ENCODE measurements around the gene SELENOP.

DNA sequence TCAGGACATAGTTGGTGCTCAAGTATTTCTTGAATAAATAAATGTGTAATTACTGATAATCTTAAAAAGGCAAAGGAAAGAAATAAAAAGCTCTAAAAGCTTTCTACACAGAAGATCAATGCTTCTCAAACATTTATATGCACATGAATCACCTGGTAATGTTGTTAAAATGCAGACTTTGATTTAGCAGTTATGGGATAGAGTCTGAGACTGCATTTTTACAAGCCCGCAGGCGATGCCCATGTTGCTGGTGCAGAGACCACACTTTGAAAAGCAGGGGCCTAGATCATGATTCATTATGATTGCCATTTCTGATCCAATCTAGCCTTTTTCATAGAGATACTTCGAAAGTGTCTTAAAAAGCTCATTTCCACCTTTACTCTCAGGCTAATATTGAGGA, 58.6 kb downstream of the SELENOP start:
- TF ChIP-seq, protein P1, sequence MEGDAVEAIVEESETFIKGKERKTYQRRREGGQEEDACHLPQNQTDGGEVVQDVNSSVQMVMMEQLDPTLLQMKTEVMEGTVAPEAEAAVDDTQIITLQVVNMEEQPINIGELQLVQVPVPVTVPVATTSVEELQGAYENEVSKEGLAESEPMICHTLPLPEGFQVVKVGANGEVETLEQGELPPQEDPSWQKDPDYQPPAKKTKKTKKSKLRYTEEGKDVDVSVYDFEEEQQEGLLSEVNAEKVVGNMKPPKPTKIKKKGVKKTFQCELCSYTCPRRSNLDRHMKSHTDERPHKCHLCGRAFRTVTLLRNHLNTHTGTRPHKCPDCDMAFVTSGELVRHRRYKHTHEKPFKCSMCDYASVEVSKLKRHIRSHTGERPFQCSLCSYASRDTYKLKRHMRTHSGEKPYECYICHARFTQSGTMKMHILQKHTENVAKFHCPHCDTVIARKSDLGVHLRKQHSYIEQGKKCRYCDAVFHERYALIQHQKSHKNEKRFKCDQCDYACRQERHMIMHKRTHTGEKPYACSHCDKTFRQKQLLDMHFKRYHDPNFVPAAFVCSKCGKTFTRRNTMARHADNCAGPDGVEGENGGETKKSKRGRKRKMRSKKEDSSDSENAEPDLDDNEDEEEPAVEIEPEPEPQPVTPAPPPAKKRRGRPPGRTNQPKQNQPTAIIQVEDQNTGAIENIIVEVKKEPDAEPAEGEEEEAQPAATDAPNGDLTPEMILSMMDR (conservative IDR thresholded peaks at IDR 0.05 in 1 of 2, IDR thresholded peaks at IDR 0.05 in 1 of 2; ENCODE audit: extremely low read depth in 1 of 2, insufficient read depth in 1 of 2, low read depth in 1 of 2, low read length in 2 of 2): no peak
- TF ChIP-seq EZH2 (IDR thresholded peaks at IDR 0.05; ENCODE audit: borderline replicate concordance, low read length): no peak
